B cell (primary cell): Measurements from ENCODE around the gene RPL23. TPM values are rescaled to one million over a fixed set of nuclear protein-coding genes. Genes with fewer than 3 reads are reported as not detected.

ENCODE experiments used
- ATAC-seq: fragments of 200-7000 bp; cut with Tn5 transposase; one replicate; pipeline ENCODE4 v1.10.0; 2021; ENCODE audit warnings: low read depth, mild to moderate bottlenecking, moderate number of reproducible peaks, moderate library complexity
- CTCF ChIA-PET: fragments of 350-600 bp; sonication (Branson Sonifier 250); formaldehyde crosslinking; loops from one replicate; lab custom pipeline; 2021; ENCODE audit warnings: antibody characterized with exemption, inconsistent platforms; lab: Charles Lee
- POLR2A ChIA-PET: fragments of 350-600 bp; sonication (Branson Sonifier 250); formaldehyde crosslinking; loops from one replicate; lab custom pipeline; 2021; ENCODE audit warnings: antibody characterized with exemption; lab: Charles Lee
- DNase-seq: peaks from one replicate; pipeline ENCODE4 v3.0.0; 2013
- H2AFZ ChIP-seq: 2 replicates; pipeline ENCODE4 v1.6.1; 2012; ENCODE audit warnings: mild to moderate bottlenecking, low read depth, low read length; ENCODE audit not compliant: insufficient read depth, poor library complexity, severe bottlenecking
- H3K27ac ChIP-seq, 2 donors: 1 replicate in 1 of 2; 2 replicates in 1 of 2; pipeline ENCODE4 v1.5.1; 2012 to 2013; ENCODE audit warnings: low read length in 2 of 2, mild to moderate bottlenecking in 2 of 2, moderate library complexity in 1 of 2
- H3K27me3 ChIP-seq, 4 experiments: fragments of 200-600 bp in 1 of 4; sonication (generic) in 1 of 4; replicated peaks in 1 of 4; 1 replicate in 2 of 4; 2 replicates in 2 of 4; pipeline versions ENCODE4 v1.6.1 to v1.7.0; 2013 to 2016; ENCODE audit warnings: low read length in 3 of 4, mild to moderate bottlenecking in 2 of 4, mixed read lengths in 1 of 4, moderate library complexity in 1 of 4; ENCODE audit not compliant: insufficient read depth in 4 of 4, control insufficient read depth in 3 of 4; ENCODE audit errors: control extremely low read depth in 1 of 4
- H3K36me3 ChIP-seq, 2 experiments: replicated peaks in 1 of 2; 1 replicate in 1 of 2; 2 replicates in 1 of 2; pipeline versions ENCODE4 v1.6.1 to v1.7.1; 2013; ENCODE audit warnings: low read length in 1 of 2; ENCODE audit not compliant: insufficient read depth in 2 of 2, control insufficient read depth in 1 of 2; ENCODE audit errors: control extremely low read depth in 1 of 2, extremely low read depth in 1 of 2
- H3K4me1 ChIP-seq, 2 donors: fragments of 200-600 bp in 1 of 2; sonication (generic) in 1 of 2; 1 replicate in 1 of 2; 2 replicates in 1 of 2; pipeline versions ENCODE4 v1.5.1 to v1.6.1; 2013 to 2017; ENCODE audit warnings: low read length in 2 of 2; ENCODE audit not compliant: control insufficient read depth in 2 of 2, insufficient read depth in 2 of 2
- H3K4me2 ChIP-seq: replicated peaks from 2 replicates; pipeline ENCODE3; 2012; ENCODE audit warnings: mild to moderate bottlenecking, low read depth, low read length; ENCODE audit not compliant: poor library complexity, severe bottlenecking
- H3K4me3 ChIP-seq, 5 experiments: fragments of 200-600 bp in 1 of 5; sonication (generic) in 1 of 5; 1 replicate in 3 of 5; 2 replicates in 2 of 5; pipeline versions ENCODE4 v1.5.1 to v1.7.0; 2011 to 2016; ENCODE audit warnings: low read length in 4 of 5, mild to moderate bottlenecking in 4 of 5, low read depth in 2 of 5, control low read depth in 1 of 5, moderate library complexity in 1 of 5; ENCODE audit not compliant: insufficient read depth in 1 of 5; ENCODE audit errors: control extremely low read depth in 1 of 5, extremely low read depth in 1 of 5
- H3K79me2 ChIP-seq: fragments of 200-600 bp; sonication (generic); one replicate; pipeline ENCODE4 v1.6.0; 2016; ENCODE audit warnings: low read length; ENCODE audit not compliant: control insufficient read depth, insufficient read depth
- H3K9ac ChIP-seq: fragments of 200-600 bp; sonication (generic); 2 replicates; pipeline ENCODE4 v1.6.1; 2017; ENCODE audit warnings: mild to moderate bottlenecking, low read length, moderate library complexity
- H3K9me3 ChIP-seq, 3 donors: one replicate each; pipeline versions ENCODE4 v1.6.1 to v1.7.1; 2013; ENCODE audit warnings: low read length in 2 of 3; ENCODE audit not compliant: control insufficient read depth in 2 of 3, insufficient read depth in 1 of 3; ENCODE audit errors: control extremely low read depth in 1 of 3
- H4K20me1 ChIP-seq: 2 replicates; pipeline ENCODE4 v1.6.0; 2012; ENCODE audit warnings: mild to moderate bottlenecking, low read length; ENCODE audit not compliant: insufficient read depth, control insufficient read depth, poor library complexity, severe bottlenecking
- H3K27ac Mint-ChIP-seq: one replicate; pipeline ENCODE4 v1.8.0; 2021; ENCODE audit warnings: mixed read lengths
- H3K27me3 Mint-ChIP-seq: one replicate; pipeline ENCODE4 v1.8.0; 2021; ENCODE audit warnings: mixed read lengths
- H3K4me1 Mint-ChIP-seq: one replicate; pipeline ENCODE4 v1.8.0; 2021; ENCODE audit warnings: mixed read lengths
- H3K4me3 Mint-ChIP-seq: one replicate; pipeline ENCODE4 v1.8.0; 2021; ENCODE audit warnings: mixed read lengths
- H3K9me3 Mint-ChIP-seq: one replicate; pipeline ENCODE4 v1.8.0; 2022; ENCODE audit warnings: mixed read lengths; ENCODE audit not compliant: insufficient read depth
- EZH2 ChIP-seq: IDR thresholded peaks from 2 replicates; pipeline ENCODE4 v1.6.1; 2012; ENCODE audit warnings: borderline replicate concordance, low read depth, mild to moderate bottlenecking, moderate library complexity, low read length; ENCODE audit not compliant: insufficient read depth, poor library complexity, severe bottlenecking
- WGBS: methylation state at CpG from one replicate; pipeline ENCODE4 v1.1.5; 2013; ENCODE audit warnings: missing lambda C conversion rate; ENCODE audit not compliant: insufficient coverage; 5-methylcytosine and 5-hydroxymethylcytosine counted together
- intact Hi-C: fragments of 100-400 bp; cut with micrococcal nuclease; formaldehyde crosslinking; loops from one replicate; pipeline ENCODE4 v1.10.0; 2022
- polyA plus RNA-seq: library from polyadenylated mRNA; depleted of rRNA; stranded (reverse); fragments of >200 nt; gene quantifications from 2 replicates; pipeline ENCODE4 v1.2.3, GENCODE V29; 2012
- total RNA-seq, 2 donors: library from RNA; stranded (reverse); fragments of 120-200 nt in 1 of 2; gene quantifications; 1 replicate in 1 of 2; 2 replicates in 1 of 2; pipeline versions ENCODE4 v1.2.3 to v1.2.4, GENCODE V29; 2013 to 2022
- TF ChIP-seq, protein P1 (sequence below): fragments of 200-600 bp; IDR thresholded peaks from one replicate; pipeline ENCODE4 v1.8.0; 2022; ENCODE audit warnings: antibody characterized with exemption, mild to moderate bottlenecking

Gene RPL23
- total and polyA plus RNA-seq, 2 donors (not counting 1 experiment from before 2014, with no cell fraction given), result 1,753 to 2,282 TPM

DNA sequence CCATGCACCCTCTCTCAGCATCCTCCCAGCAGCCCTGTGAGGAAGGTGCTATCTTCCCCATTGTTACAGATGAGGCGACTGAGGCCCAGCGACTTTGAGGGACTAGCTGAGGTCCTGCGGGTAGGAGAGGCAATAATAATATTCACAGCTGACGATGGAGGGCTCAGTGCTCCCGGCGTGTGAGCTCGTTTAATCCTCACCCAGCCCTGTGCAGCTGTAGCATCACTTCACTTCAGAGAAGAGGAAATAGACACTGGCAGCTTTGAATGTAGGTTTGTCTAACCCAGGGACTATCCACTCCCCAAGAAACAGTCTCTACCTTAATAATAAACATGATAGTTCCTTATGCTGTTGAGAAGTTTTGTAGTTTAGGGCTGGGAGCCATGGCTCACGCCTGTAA, 37.9 kb upstream of the RPL23 start:
- no peak overlapping the region for H3K4me3 ChIP-seq
- peak overlapping the region; percentile 30 for H3K4me2 ChIP-seq
- H3K79me2 ChIP-seq, result peaks cover 96% of the 10 kb centered on the region
- peaks cover 76% of the 10 kb centered on the region for H4K20me1 ChIP-seq
- H2AFZ ChIP-seq, result no peak overlapping the region
- H3K4me1 ChIP-seq, result peaks cover 15 to 37% of the 10 kb centered on the region in 2 donors
- DNase-seq (no peak), ATAC-seq (no peak)
- TF ChIP-seq, protein P1, sequence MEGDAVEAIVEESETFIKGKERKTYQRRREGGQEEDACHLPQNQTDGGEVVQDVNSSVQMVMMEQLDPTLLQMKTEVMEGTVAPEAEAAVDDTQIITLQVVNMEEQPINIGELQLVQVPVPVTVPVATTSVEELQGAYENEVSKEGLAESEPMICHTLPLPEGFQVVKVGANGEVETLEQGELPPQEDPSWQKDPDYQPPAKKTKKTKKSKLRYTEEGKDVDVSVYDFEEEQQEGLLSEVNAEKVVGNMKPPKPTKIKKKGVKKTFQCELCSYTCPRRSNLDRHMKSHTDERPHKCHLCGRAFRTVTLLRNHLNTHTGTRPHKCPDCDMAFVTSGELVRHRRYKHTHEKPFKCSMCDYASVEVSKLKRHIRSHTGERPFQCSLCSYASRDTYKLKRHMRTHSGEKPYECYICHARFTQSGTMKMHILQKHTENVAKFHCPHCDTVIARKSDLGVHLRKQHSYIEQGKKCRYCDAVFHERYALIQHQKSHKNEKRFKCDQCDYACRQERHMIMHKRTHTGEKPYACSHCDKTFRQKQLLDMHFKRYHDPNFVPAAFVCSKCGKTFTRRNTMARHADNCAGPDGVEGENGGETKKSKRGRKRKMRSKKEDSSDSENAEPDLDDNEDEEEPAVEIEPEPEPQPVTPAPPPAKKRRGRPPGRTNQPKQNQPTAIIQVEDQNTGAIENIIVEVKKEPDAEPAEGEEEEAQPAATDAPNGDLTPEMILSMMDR, result no peak
- TF ChIP-seq EZH2, result no peak
- H3K27me3 Mint-ChIP-seq, result no peaks in the 10 kb centered on the region
- H3K4me3 Mint-ChIP-seq, result no peak overlapping the region
- peak overlapping the region; percentile 78 for H3K27ac Mint-ChIP-seq
- no peaks in the 10 kb centered on the region for H3K27me3 ChIP-seq
- ChIA-PET POLR2A (interaction anchor here (0.6 kb wide), 1 partner anchor 9 kb away, joined by 6 read pairs; no protein-coding TSS in a partner anchor), CTCF (interaction anchor here (1.0 kb wide), 1 partner anchor 23 kb away, joined by 4 read pairs; no protein-coding TSS in a partner anchor)
- WGBS, result 50% methylated on average over 2 of the region's 8 CpGs
- peaks cover 0 to 76% of the 10 kb centered on the region in 2 experiments for H3K36me3 ChIP-seq
- H3K27ac ChIP-seq, result peak overlapping the region; percentile 7 to 62
- H3K9ac ChIP-seq, result no peak overlapping the region
- peaks cover 19% of the 10 kb centered on the region for H3K4me1 Mint-ChIP-seq
- no peaks in the 10 kb centered on the region for H3K9me3 Mint-ChIP-seq
- no peaks in the 10 kb centered on the region for H3K9me3 ChIP-seq
- intact Hi-C loops, result no loop called here

DNA sequence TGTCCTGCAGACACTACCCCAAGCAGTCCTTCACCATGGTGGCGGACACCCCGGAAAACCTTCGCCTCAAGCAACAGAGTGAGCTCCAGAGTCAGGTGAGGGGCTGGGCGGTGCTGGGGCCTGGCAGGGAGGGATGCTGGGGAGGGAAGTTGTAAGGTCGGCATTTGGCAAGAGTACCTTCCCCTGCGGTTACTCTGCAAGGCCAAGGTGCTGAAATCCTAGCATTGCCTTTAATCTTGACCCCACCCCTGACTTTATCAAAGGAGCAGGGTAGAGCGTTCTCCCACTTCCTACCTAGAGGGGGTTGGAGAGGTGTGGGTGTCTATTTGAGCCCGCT, 36.9 kb upstream of the RPL23 start:
- TF ChIP-seq, protein P1, result no peak
- no peak for TF ChIP-seq EZH2
- Mint-ChIP-seq H3K27ac (no peak overlapping the region), H3K4me3 (no peak overlapping the region), H3K4me1 (peaks cover 28% of the 10 kb centered on the region), H3K27me3 (no peaks in the 10 kb centered on the region), H3K9me3 (no peaks in the 10 kb centered on the region)
- no peaks in the 10 kb centered on the region for H3K27me3 ChIP-seq
- no peak overlapping the region for H2AFZ ChIP-seq
- peaks cover 0 to 76% of the 10 kb centered on the region in 2 experiments for H3K36me3 ChIP-seq
- H3K79me2 ChIP-seq, result peaks cover 96% of the 10 kb centered on the region
- peaks cover 86% of the 10 kb centered on the region for H4K20me1 ChIP-seq
- H3K4me2 ChIP-seq, result no peak overlapping the region
- H3K9ac ChIP-seq, result no peak overlapping the region
- ChIA-PET POLR2A (no interaction called here), CTCF (no interaction called here)
- 100% methylated on average over 1 of the region's 8 CpGs for WGBS
- peaks cover 15 to 48% of the 10 kb centered on the region in 2 donors for H3K4me1 ChIP-seq
- intact Hi-C loops, result no loop called here
- ATAC-seq (no peak), DNase-seq (no peak)
- H3K9me3 ChIP-seq, result no peaks in the 10 kb centered on the region
- H3K4me3 ChIP-seq, result no peak overlapping the region
- peak overlapping the region in 1 of 2 donors; percentile 62 for H3K27ac ChIP-seq
